NCI-H1694 (cell line): Measurements from ENCODE around the gene RSPRY1.
"Not testable (repeated sequence)": the region's sequence is repeated elsewhere in the genome, so short reads cannot be mapped to it uniquely, and the experiment has no call there.

ENCODE experiments used
- DNase-seq: peaks from one replicate; lab custom pipeline; 2025; lab: John Stamatoyannopoulos, UW

RSPRY1 gene

DNA sequence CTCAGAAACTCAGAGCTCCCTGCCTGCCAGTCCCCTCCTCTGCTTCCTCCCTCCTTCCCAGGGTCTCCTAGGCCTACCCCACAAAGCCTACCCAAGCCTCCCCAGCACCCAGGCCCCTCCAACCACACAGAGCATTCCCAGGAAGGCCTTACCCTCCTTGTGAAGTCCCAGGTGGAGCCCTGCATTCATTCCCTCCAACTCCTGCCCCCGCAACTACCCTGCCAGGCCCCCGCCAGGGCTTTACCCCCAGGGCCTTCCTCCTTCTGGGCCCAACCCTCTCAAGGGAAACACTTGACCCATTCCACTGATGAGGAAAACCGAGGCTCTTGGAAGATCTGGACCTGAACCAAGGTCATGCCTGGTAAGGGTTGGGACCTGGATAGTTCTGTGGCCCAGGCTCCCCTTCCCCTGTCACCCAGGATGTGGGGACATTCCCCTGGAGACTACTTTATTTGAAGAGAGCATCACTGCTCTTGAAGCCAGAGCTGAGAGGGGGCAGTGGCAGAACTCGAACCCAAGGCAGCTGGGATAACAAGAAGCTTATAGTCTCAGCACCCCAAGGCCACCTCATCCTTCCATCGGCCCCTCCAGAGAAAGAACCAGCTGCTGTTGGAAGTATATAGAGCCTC, 85.9 kb downstream of the RSPRY1 start:
- DNase-seq, result no peak

DNA sequence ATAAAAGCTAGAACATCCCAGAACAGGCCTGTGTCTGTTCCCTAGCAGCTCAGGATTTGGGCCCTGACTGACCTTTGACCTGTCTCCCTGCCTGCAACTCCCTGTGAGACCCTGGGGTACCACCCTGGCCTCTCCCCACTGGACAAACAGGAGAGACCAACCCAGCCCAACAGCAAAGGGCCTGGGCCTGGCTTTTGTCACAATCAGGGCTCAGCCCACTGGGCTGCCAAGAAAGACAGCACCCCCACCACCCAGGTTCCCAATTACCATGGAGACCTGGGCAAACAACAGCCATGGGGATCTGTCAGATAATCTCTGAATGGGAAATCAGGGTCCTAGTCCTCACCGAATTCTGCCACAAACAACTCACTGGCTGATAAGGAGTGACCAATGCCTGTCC, 87.2 kb downstream of the RSPRY1 start:
- no peak for DNase-seq

DNA sequence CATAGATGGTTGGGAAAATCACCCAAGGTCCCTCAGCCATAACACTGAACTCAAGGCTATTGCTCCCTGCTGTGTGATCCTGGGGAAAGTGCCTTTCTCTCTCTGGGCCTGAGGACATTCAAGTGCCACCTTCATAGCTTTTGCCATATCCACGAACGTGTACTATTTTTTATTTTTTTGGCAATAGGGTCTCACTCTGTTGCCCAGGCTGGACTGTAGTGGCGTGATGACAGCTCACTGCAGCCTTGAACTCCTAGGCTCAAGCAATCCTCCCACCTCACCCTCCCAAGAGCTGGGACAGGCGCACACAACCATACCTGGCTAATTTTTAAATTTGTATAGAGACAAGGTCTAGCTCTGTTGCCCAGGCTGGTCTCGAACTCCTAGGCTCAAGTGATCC, 87.7 kb downstream of the RSPRY1 start:
- no peak for DNase-seq

- not testable (repeated sequence) for DNase-seq
Observed at GRCh38 chr16:57275946-57276345, 89.8 kb downstream of the RSPRY1 start.

GRCh38 chr16:57276596-57276995, 90.5 kb downstream of the RSPRY1 start:
- DNase-seq, result no peak

DNA sequence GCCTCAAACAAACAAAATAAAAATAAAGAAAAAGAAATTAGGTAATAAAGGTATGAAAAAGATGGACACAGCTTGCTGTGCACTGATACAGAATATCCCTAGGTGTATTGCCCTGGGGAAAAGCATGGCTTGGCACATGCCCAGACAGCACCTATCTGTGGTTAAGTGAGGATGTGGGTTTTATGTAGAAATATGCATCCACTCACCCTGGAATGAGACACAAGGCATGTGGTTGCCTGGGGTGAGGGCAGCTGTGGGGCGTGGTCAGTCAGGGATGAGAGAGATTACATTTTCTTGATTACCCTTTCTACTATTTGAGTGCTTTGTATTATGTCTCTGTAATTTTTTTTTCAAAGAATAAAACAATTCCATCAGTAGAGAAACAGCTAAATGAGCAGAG, 91.5 kb downstream of the RSPRY1 start:
- no peak for DNase-seq

DNA sequence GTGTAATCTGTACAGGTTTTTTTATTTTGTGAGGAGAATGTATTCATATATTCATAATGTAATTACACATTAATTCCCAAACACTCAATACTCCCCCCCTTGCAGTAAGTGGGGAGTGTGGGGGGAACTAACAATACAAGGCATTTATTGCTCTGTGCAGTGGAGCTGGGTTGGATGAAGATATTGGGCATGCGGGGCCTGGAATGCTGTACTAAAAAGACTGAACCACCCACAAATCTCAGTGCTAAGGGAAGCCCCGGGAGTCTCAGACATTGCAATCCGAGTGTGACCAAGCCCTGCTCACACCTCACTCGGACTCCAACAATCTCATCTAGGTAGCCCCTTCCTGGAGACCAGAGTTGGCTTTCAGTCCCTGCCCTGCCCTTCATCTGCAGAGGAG, 92.4 kb downstream of the RSPRY1 start:
- no peak for DNase-seq

GRCh38 chr16:57279780-57280638, 93.9 kb downstream of the RSPRY1 start:
- DNase-seq, result no peak

- DNase-seq, result no peak
Observed at GRCh38 chr16:57281791-57282190, 95.7 kb downstream of the RSPRY1 start.

- DNase-seq, result no peak
Observed at GRCh38 chr16:57282510-57283213, 96.5 kb downstream of the RSPRY1 start.

- DNase-seq, result no peak
Observed at GRCh38 chr16:57283214-57283958, 97.3 kb downstream of the RSPRY1 start.

- no peak for DNase-seq
Observed at GRCh38 chr16:57283959-57284208, 97.8 kb downstream of the RSPRY1 start.

DNA sequence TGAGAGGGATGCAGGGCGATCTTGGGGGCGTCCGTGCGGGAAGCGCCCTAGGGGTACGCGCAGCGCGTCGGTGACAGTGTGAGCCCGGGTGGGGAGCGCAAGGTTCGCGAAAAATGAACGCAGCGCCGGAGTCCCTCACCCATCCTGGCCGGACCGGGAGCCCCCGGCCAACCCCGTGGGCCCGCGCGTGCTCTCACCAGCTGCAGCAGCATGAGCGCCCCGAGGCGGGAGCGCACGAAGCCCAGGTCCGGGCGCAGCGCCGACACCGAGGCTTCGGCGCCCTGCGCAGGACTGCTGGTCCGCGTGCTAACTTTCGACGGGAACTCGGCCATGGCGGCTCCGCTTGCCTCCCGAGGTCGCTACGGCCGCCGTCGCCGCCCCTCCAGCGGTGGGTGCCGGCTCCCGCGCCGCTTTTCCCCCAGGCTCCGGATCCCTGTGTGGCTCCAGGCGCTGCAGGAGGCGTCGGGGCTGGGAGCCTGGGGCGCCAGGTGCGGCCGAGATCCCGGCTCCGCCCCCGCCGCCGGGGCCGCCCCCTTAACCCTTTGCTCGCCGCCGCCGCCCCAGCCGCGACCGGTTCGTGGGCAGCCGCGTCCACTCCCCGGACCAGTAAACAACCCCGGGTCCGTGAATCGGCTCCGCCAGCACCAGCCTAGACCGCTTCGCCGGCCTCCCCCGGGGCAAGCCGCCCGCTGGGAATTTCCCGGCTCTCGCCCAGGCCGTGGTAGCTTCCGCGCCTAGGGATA, 98.3 kb downstream of the RSPRY1 start, which contains the start of gene PLLP:
Gene PLLP, minus strand, starts transcription at position 464 of the 743 bp plus-strand sequence. Its CDS starts 132 bp downstream, at position 332.
- DNase-seq, result no peak

GRCh38 chr16:57284952-57285363, 98.8 kb downstream of the RSPRY1 start:
- no peak for DNase-seq

DNA sequence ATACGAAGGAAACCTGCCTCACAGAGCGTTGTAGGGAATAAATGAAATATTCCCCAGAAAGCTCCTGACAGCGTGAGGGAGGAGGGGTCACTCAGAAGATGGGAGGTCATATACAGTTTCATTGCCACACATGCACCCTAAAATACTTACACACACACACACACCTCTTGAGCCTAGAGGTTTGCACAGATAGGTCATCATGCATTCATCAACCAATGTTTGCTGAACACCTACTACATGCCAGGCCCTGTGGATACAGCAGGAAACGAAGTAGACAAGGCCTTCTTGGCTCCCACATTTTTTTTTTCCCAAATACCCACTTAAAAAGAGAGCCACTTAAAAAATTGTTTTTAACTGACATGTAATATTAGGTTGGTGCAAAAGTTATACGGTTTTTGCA, 99.2 kb downstream of the RSPRY1 start:
- no peak for DNase-seq

DNA sequence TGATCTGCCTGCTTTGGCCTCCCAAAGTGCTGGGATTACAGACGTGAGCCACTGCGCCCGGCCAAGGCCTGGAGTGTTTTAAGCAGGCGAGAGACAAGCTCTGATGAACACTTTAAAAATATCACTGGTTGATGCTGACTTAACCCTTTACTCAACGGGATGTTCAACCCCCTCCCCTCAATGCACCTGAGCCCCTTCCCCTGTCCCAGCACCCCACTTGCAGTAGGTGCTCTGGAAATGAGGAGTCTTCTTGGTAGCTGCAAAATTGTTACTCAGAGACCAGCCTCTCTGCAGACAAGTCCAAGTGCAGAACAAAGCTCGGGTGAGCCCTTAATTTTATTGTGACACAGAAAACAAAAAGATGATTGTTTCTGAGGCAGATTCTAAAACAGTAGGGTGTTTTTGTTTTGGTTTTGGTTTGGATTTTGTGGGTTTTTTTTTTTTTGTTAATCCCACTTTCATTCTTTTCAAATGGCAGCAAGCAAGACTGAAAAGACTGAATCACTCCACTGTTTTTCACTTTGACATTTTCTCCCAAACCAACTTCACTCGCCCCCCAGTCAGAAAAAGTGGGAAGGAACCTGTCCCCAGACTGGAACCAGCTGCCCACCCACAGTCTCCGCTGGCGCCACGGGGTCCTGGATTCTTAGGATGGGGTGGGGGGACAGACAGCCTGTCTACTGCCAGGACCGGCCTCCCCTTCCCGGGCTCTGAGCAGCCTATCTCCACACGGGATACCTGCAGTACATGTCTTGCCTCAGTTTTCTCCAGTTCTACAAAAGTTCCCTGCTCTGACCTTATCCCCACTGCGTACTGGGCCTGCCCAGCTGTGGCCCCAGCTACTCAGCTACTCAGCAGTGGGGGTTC, 103.5 kb downstream of the RSPRY1 start:
- DNase-seq, result no peak
